Stimulated activated CD4-positive, alpha-beta T cell treated with anti-CD3 and anti-CD28 coated beads, Interleukin-4, amount 100 ng/mL, for 24 hours (primary cell): ENCODE data around the gene PPP1R12A.

Experiments used
- DNase-seq: peaks from one replicate; pipeline ENCODE4 v3.0.0-alpha.2; 2020

PPP1R12A gene

DNA sequence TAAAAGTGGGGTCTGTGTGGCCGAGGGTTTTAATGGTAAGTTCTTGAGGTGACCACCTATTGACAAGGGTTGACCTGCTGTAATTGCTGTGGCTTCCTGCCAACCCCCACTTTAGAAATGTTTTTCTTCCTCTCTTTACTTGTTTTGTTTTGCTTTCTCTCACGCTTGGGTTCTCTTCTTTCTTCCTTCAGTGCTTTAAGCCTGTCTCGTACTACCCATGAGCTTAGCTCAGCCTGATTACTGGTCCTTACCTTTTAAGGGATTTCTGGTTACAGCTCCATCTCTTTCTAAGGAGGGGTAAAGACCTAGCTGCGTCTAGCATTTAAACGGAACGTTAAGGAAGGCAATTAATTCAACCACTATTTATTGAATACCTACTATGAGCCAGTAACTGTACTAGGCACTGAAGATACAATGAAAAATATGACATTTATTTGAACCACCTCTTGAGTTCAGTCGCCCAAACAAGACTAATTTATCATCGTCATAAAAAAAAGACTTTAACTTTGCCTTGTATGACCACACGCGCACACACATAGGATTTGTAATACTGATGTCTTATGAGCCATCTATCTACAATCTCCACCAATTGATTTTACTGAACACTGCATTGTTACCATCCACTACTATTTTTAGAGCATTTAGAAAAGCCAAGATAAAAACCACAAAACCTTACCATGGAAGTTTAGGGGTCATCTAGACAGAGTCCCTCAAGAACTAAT, 888 bp upstream of the PPP1R12A start:
- DNase-seq: no peak

DNA sequence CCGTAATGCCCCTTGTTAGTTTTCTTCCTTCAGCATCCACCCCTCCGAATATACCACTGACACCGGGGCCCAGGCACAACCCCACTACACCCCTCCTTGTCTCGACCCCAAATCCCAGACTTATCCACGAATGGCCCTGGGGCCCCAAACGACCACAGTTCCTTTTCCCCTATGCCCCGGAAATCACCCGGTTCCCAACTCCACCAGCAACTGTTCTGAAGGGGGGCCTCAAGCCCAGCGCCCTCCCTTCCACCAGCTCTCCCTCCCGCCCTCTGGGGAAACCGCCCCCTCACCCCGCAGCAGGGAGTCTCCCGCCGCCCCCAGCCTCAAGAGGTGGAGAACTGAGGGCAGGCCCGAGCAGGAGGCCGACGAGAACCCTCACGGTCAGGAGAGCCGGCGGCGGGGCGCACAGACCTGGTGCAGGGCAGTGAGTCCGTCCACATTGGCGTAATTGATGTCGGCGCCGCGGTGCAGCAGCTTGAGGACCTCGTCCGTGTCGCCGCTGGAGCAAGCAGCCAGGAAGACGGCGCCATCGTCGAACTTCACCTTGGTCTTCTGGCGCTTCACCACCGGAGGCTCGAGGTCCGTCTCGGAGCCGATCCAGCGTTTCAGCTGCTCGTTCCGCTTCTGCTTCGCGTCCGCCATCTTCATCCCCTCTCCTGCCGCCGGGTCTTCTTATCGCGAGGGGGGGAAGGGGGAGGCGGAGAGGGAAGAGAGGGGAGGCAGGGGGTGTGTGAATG, 446 bp downstream of the PPP1R12A start:
- DNase-seq: peak; percentile 57

DNA sequence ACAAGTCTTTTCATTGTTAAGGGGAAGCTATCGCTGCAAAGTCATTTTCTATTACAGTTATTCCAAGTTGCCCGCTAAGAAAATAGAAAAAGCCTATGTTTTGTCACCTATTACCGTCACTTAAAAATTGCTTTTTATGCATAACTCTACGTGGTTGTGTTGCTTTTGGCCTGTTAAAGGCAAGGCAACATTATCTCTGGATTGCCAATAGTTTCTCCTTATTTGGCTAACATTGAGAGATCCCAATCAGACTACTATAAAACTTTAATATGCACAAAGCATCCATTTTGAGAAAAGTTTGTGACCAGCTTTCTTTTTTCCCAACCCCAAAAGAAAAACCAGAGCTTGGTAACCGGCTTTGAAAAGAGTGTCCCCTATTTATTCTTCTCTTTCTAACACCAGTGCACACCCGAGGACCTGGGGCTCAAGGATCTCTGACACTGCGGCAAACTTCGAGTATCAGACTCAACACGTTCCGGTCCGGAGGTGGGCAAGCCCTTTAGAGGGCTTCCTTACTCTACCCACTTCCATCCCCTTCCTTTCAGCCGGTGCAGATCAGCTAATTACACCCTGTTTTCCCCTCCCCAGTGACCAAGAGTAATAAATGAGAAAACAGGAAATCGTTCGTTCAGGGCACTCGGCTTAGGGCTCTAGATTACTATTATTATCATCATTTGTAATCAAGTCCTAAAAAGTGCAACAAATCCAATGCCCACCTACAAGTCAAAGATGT, 1.2 kb downstream of the PPP1R12A start:
- peak; percentile 5 for DNase-seq

DNA sequence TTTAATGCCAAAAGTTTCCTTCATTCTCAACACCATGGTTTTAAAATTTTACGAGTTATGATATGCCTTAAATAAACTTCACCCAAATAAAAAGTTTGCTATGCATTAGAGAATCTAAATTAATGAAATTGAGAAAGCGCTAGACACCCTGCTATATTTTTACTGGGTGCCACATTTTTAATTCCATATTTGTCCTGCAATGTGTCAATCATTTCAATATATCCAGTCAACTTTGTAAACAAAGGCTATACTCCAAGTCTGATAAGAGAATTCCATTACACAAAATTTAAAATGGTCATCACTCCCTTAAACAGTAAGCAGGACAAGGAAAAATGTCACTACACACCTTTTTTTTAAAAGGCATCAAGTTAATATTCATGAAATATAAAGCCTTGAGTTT, 1.9 kb downstream of the PPP1R12A start:
- no peak for DNase-seq

DNA sequence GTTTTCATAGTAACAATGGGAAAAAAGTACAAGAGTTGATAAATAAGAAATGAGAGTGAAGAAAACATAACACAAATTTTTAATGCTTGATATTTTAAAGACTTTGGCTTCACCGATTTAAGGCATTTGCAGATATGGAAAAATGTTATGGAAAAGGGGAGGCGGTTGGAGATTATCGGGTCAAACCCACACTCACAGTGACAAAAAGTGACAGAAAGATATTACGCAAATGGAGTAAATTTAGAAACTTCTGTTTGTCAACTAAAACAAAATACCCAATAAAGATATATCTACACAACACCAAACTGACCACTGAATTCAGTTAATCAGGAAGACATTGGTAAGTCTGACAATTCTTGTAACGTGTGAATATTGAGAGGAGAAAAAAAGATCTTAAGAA, 2.5 kb downstream of the PPP1R12A start:
- no peak for DNase-seq

DNA sequence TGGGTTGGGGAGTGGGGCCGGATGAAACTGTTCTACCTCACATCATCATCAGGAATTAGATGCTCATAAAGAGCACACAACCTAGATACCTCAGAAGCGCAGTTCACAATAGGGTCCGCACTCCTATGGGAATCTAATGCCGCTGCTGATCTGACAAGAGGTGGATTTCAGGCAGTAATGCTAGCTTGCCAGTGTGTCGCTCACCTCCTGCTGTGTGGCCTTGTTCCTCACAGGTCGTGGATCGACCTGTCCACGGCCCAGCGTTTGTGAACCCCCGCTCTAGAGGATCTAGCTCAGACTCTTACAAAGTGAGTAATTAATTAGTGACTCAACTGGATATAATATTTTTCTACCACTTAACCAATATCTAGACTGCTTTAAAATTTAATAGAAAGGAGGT, 5.8 kb downstream of the PPP1R12A start:
- no peak for DNase-seq

DNA sequence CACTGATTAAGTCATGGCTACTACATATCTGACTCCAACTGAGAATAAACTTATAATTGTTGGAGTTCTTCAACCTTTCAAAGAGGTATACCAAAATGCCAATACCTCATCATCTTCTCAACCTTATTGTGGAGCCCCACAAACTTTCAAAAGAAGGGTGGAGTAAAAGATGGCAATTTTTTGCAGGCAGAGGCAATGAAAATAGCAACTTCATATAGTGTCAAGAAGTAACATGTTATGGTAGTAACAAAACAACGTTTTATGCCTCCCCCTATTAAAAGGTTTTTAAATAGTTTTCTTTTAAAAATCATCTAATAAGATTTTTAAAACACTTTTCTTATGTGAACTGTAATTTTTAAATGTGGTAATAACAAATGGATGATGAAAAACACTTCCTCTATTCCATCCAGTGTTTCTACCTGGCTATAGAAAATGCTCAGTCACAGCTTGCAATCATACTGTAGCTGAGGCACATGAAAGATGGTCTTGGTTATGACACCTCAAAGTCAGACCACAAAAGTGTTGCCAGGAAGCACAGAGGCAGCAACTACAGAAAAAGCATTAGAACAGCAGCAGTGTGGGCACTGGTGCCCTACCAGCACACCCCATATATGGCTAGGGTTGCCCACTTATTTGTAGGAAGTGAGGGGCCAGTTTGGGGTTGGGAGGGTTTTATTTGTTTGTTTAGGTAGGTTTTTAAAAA, 7.0 kb downstream of the PPP1R12A start:
- peak; percentile 44 for DNase-seq

DNA sequence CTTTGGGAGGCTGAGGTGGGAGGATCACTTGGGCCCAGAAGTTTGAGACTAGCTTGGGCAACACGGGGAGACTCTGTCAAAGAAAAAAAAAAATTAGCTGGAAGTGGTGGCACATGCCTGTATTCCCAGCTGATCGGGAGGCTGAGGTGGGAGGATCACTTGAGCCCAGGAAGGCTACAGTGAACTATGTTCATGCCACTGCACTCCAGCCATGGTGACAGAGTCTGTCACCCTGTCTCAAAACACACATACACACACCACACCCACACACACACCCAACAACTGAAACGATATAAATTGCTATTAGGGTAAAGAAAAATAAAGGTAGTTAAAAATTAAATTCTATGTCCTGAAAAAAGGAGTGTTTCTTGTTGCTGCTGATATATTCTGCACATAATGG, 7.9 kb downstream of the PPP1R12A start:
- DNase-seq: no peak

DNA sequence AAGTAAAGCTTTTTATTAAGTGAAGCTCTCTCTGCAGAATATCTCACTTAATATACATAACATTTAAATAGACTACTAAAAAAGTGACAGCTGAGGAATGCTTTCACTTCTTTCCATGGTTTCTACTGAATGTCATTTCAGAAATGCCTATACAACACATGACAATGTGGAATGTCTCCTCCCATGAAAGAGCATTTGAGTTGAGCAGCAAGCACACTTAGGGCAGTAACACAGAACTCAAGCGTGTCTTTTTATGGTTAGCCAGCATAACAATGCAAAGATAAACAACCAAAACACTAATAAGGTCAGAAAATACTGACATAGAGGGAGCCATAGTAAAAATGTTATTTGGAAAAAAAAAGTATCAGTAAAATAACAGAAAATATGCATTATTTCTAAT, 9.4 kb downstream of the PPP1R12A start:
- no peak for DNase-seq

DNA sequence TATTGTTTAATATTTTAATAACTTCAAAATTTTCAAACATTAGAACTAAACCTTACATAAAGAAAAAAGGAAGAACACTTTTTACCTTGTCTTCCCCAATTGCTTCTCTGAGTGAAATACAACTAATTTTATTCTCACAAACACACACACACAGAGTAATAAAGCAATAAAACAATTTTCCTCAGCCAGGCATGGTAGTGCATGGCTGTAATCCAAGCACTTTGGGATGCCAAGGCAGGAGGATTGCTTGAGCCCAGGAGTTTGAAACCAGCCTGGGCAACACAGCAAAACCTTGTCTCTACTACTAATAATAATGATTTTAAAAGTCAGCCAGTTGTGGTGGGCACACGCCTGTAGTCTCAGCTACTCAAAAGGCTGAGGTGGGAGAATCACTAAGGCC, 13.1 kb downstream of the PPP1R12A start:
- DNase-seq: no peak

DNA sequence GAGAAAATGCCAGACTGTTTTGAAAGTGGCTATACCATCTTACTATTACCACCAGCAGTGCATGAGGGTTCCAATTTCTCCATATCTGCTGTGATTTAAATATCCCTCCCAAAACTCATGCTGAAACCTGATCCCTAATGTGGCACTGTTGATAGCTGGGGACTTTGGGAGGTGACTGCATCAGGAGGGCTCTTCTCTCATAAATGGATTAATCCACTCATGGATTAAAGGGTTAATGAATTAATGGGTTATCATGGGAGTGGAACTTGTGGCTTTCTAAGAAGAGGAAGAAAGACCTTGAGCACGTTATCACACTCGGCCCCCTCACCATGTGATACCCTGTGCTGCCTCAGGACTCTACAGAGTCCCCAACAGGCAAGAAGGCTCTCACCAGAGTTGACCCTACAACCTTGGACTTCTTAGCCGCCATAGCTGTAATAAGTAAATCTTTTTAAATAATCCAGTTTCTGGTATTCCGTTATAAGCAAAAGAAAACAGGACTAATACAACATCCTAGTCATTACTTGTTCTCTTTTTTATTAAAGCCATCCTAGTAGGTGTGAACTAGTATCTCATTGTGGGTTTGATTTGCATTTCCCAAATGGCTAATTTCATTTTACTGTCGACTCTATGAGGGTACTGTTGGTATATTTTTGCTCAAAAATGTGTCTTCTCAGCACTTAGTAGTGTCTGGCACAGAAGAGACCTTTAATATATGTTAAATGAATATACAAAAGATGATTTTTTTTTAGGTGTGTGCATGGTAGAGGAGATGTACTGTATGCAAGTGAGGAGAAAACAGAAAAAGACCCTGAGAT, 14.3 kb downstream of the PPP1R12A start:
- DNase-seq: no peak

DNA sequence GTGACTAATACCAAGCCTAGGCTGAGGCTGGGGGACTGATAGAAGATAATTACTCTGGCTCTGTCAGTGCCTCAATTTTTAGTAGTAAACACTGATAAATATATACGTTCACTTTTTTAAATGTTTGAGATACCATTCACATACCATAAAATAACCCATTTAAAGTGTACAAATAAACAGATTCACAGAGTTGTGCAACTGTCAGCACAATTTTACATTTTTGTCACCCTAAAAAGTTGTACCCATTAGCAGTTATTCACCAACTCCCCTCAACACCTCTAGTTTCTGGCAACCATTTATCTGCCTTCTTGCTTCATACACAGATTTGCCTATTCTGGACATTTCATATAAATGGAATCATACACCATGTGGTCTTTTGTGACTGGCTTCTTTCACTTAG, 15.1 kb downstream of the PPP1R12A start:
- DNase-seq: no peak

DNA sequence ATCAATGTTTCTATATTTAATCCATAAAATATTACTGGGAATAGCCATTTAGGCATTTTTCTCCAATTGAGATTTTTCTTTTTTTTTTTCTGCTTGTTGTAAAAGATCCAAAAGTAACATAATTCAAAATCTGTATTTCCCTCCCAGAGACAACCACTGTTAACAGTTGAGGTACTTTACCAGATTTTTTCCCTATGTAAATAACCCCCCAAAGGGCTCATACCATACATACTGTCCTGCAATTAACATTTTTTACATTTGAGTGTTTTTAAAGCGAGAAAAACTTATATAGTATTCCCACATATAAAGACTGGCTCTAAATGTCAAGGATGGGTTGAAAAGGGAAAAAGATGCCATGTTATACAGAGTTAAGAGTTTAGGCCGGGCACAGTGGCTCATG, 18.1 kb downstream of the PPP1R12A start:
- no peak for DNase-seq

DNA sequence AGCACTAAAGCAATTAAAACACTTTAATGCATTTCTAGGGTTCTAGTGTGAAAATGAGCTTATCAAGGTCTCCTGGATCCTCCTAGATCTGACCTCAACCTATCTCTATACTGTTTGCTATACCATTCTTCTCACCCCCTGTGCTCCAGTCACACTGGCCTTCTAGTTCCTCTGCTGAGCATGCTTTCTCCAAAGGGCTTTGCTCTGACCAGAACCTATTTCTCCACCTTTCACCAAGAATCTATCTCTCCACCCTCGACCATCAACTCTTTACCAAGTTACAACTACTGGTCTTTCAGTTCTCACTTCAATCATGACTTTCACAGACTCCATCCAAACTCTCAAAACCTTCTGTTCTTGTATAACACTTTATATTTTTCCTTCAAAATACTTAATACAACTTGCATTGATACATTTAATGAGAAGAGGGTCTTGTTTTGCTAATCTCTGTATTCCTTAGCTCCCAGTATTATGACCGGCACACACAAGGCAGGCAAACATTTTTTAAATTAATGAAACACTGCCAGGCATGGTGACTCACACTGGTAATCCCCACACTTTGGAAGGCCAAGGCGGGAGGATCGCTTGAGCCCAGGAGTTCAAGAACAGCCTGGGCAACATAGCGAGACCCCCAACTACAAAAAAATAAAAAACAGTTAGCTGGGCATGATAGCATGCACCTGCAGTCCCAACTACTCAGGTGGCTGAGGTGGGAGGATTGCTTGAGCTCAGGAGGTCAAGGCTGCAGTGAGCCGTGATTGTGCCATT, 22.8 kb downstream of the PPP1R12A start:
- no peak for DNase-seq

DNA sequence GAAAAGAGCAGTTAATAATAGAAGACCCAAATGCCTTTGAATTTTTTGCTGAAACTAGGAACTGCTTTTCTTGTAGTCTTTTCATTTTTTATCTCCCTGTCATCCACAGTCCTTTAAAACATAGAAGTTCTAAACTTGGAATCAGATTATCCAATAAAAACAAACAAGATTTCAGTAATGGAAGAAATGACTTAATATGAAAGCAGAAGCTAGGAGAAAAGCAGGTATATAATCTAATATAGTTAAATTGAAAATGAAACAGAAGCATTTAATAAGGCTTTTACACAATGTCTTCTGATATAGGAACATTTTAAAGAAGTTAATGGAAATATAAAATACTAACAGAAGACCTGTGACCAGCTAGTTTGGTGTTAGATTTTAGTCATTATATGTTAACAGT, 26.5 kb downstream of the PPP1R12A start:
- no peak for DNase-seq

DNA sequence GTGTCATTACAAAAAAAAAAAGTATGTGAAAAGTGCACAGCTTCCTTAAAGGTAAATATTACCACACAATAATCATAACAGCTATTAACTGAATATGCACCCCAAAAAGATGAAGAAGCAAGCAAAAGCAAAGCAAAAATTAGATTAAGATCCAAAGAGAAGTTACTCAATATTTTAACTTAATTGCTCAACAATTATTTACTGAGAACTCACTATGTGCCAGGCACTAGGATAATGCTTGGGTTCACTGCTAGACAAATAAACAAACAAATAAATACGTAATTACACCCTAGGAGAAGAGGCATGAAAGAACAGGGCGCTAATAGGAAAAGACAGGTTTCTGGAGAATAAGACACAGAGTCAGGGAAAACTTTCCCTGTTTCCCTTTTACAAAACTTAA, 33.4 kb downstream of the PPP1R12A start:
- DNase-seq: no peak

DNA sequence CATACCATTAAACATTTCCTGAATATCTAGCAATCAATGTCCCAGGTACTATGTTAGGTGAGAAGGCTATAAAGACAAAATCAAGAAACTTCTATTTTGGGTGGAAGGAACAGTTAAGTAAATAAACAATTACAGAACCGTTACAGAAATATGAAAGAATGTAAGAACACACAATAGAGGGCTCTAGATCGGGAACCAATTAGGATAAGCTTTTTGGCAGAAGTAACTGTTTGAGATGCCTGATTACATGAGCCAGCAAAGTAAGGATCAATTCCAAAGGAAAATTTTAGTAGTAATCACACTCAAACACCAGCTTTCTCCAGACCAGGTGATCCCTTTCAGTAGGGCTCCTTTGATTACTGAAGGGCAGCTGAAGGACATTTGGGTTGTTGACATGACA, 33.9 kb downstream of the PPP1R12A start:
- DNase-seq: no peak

DNA sequence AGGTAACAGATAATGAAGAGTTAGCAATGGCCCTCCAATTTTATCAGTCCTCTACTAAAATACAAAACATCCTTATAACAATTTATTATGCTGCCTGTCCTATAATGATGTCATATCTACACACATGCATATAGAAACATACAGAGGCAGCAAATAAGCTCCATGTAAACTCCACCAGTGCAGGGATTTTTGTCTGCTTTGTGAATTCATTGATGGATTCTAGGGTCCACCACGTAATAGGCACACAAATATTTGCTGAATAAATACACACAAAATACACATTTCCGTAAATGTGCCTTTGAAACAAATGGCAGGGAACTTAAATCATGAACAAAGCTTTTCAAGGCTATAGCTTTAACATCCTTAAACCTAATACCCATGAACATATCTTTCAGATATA, 34.7 kb downstream of the PPP1R12A start:
- DNase-seq: no peak

DNA sequence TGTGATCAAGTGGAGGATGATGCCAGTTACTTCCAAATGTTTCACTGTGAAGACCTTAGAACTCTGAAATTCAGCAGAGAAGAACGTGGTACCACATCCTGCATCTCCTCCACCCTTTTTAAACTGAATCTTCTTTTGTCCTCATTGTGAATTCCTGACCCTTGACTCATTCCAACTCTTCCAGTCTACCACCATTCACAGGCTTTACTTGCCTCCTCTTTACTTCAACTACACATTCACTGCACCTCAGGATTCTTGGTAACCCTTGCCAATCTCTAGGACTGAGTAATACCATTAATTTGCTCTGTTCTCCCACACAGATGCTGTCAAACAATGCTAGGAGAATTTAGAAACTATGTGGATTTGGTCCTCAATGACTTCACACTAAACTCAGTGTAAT, 37.3 kb downstream of the PPP1R12A start:
- DNase-seq: no peak

DNA sequence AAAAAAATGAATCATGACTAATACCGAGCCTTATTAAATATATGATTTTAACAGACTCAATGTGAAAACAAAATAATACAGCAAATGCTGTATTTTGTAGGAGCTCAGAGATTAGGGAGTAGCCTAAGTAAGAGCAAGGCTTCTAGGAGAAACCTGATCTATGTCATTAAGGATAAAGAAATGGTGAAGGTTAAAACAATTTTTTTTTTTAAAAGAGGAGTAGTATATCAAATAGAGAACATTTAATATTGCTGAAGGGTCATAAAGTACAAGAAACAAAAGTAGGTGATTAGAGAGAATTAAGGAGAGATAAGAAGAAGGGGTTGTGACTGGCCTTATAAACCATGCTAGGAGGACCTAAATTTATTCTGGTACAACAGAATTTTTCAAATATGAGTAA, 39.1 kb downstream of the PPP1R12A start:
- no peak for DNase-seq

DNA sequence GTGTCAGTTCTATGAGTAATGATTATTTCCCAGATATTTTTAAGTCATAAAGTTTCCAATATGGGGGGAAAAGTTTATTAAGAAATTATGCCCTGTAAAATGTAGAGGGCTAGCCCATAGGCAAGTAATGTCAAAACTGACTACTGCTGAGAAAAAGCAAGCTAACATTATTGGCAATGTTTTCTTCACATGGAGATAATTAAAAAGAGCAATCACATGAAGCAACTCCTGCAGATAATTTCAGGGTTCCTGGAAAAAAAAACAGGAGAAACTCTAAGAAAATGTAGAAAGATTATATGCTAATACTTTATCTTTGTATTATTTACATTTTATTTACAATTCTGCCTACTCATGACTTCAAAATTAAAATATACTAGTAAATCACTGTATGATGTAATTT, 39.8 kb downstream of the PPP1R12A start:
- no peak for DNase-seq
